ENCODE measurements around the gene PDGFD.

Gene PDGFD

DNA sequence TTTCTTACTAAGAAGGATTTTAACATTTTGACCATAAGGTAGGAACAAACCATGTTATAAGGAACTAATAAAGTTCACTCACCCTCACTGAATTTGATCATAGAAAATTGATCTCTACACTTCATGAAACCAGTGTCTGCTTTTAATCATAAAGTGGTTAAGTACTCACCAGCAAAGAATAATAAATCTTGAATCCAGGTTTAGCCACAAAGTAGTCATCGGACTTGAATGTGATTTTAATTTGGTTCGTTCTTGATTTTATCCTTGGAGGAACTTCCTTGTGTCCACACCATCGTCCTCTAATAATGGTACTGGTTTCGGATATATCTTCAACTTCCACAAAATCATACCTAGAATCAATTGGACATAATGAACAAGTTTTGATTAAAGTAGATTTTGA, 168.1 kb downstream of the PDGFD start:
- no peak overlapping the region for H3K4me3 ChIP-seq (ENCODE audit: control insufficient read depth, low read depth, low read length)
- TF ChIP-seq CTCF (IDR thresholded peaks at IDR 0.05; ENCODE audit: control insufficient read depth, insufficient read depth, low read depth, low read length, missing control alignments): no peak
- no peak for DNase-seq (ENCODE audit: low read depth)

GRCh38 chr11:103994518-103994917, 169.4 kb downstream of the PDGFD start:
- no peak overlapping the region for H3K4me3 ChIP-seq (ENCODE audit: control insufficient read depth, low read depth, low read length)
- no peak for DNase-seq (ENCODE audit: low read depth)
- no peak for TF ChIP-seq CTCF (IDR thresholded peaks at IDR 0.05; ENCODE audit: control insufficient read depth, insufficient read depth, low read depth, low read length, missing control alignments)

GRCh38 chr11:103994094-103994493, 169.9 kb downstream of the PDGFD start:
- no peak for DNase-seq (ENCODE audit: low read depth)
- TF ChIP-seq CTCF (IDR thresholded peaks at IDR 0.05; ENCODE audit: control insufficient read depth, insufficient read depth, low read depth, low read length, missing control alignments): no peak
- H3K4me3 ChIP-seq (ENCODE audit: control insufficient read depth, low read depth, low read length): no peak overlapping the region

GRCh38 chr11:103993507-103993906, 170.4 kb downstream of the PDGFD start:
- TF ChIP-seq CTCF (IDR thresholded peaks at IDR 0.05; ENCODE audit: control insufficient read depth, insufficient read depth, low read depth, low read length, missing control alignments): no peak
- no peak for DNase-seq (ENCODE audit: low read depth)

DNA sequence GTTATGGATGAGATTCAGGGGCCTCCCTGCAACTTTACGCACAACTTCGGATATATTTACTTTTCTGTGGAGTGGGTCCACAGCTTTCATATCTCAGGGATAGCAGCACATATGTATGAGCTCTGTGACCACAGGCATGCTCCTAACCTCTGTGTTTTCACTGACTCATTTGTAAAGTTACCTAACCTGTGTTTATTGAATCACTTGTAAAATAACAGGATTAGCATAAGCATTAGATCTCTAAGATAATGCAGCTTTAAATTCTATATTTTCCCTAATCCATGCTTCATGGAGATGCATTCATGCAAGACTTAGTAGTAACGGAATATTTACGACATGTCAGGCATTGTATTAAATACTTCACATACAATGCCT, 175.4 kb downstream of the PDGFD start:
- H3K4me3 ChIP-seq (ENCODE audit: control insufficient read depth, low read depth, low read length): no peak overlapping the region
- no peak for TF ChIP-seq CTCF (IDR thresholded peaks at IDR 0.05; ENCODE audit: control insufficient read depth, insufficient read depth, low read depth, low read length, missing control alignments)
- DNase-seq (ENCODE audit: low read depth): no peak

More at GRCh38 chr11:103993507-103993906, 170.4 kb downstream of the PDGFD start:
- no peak overlapping the region for H3K4me3 ChIP-seq (ENCODE audit: control insufficient read depth, low read depth, low read length)

DNA sequence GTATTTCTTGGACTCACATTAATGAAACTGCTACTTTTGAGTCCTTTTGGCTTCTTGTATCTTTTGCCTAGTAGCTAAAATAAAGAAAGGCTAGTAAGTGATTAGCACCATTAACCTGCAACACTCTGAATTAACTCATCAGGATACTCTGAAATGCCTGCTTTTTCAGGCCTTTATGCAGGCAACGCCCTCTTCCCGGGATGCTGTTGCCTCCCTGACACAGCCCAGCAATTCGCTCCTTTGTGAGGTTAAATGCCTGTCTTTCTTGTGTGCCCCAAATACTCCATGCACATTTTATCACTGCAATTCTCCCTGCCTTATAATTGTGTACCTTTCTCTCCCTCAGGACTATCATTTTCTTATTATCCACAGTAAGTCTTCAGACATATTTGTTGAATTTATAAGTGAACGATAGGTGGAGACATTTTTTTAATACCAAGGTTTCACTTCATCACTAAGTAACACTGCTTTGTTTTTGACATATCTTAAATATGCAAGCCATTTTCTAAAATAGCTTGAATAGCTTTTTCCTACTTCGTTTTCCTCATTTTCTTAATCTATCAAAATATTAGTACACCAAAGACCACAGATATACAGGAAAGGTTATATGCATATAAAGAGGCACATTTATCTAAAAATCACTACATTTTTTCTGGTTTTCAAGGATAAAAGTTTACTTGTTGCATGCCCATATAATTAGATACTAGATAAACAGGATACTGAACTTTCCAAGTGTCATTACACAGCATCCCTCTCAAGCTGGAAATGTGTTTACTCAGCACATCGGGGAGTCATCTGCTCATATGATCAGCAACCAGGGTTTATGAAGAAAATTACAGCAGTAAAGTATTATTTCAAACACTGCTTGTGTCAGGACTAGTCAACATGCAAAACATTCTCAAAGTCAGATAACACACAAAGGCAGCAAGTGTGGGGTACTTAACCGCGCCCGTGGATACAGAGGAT, 176.0 kb downstream of the PDGFD start:
- TF ChIP-seq CTCF (IDR thresholded peaks at IDR 0.05; ENCODE audit: control insufficient read depth, insufficient read depth, low read depth, low read length, missing control alignments): no peak
- H3K4me3 ChIP-seq (ENCODE audit: control insufficient read depth, low read depth, low read length): no peak overlapping the region
- DNase-seq (ENCODE audit: low read depth): no peak
